ENCODE data around the gene DDX3X. TPM values are rescaled to one million over a fixed set of nuclear protein-coding genes. Genes with fewer than 3 reads are reported as not detected.

Gene DDX3X
- total RNA-seq, 1 experiment from 2014 or later, result 338 TPM

GRCh38 chrX:41386222-41386990 is 52.4 kb downstream of the DDX3X start:
- no CpG with 5 or more reads among the region's 8 CpGs for WGBS (ENCODE audit: extremely low coverage, insufficient read length, low lambda C conversion rate)
- Histone ChIP-seq H2AFZ (ENCODE audit: low read length) (no peak overlapping the region), H3K79me1 (ENCODE audit: insufficient read depth, low read depth, low read length, poor library complexity, severe bottlenecking) (no peaks in the 10 kb centered on the region), H3K56ac (ENCODE audit: insufficient read length, low read depth, low read length) (no peak overlapping the region), H3K14ac (ENCODE audit: insufficient read depth, low read length) (no peak overlapping the region), H2BK120ac (ENCODE audit: low read depth, low read length, poor library complexity, severe bottlenecking) (no peak overlapping the region), H3K18ac (ENCODE audit: insufficient read length, low read depth, low read length) (no peak overlapping the region), H3K4me1 (ENCODE audit: insufficient read depth, low read length) (peaks cover 14% of the 10 kb centered on the region; the same call in 1 of the 2 replicates), H3K27ac (ENCODE audit: insufficient read length, low read depth, low read length) (peak overlapping the region; percentile 92), H3K9ac (ENCODE audit: extremely low read depth, insufficient read length, low read length) (no peak overlapping the region), H3K4ac (ENCODE audit: low read depth, low read length) (no peak overlapping the region), H3K27me3 (ENCODE audit: insufficient read depth, low read length) (no peaks in the 10 kb centered on the region), H4K91ac (ENCODE audit: insufficient read length, low read depth, low read length) (no peak overlapping the region), H3K23me2 (ENCODE audit: insufficient read length, low read depth, low read length, poor library complexity, severe bottlenecking) (no peaks in the 10 kb centered on the region), H2AK5ac (ENCODE audit: insufficient read length, low read length) (no peak overlapping the region), H4K5ac (ENCODE audit: insufficient read length, low read depth, low read length) (no peak overlapping the region), H4K20me1 (ENCODE audit: control insufficient read depth, insufficient read depth, insufficient read length) (no peaks in the 10 kb centered on the region), H2BK12ac (ENCODE audit: insufficient read length, low read depth, low read length) (peak overlapping the region; percentile 95), H2BK15ac (ENCODE audit: low read depth, low read length) (no peak overlapping the region), H3K23ac (ENCODE audit: insufficient read length, low read depth, low read length) (no peak overlapping the region), H4K8ac (replicated peaks; ENCODE audit: insufficient read length, low read depth, low read length) (no peak overlapping the region), H2BK20ac (ENCODE audit: low read depth, low read length, poor library complexity, severe bottlenecking) (no peak overlapping the region), H3K79me2 (ENCODE audit: insufficient read depth, low read length) (no peaks in the 10 kb centered on the region), H3K9me3 (ENCODE audit: control insufficient read depth, low read depth, low read length) (no peaks in the 10 kb centered on the region), H3T11ph (ENCODE audit: low read length) (peak overlapping the region; percentile 19), H3K4me2 (ENCODE audit: insufficient read depth, insufficient read length, low read length) (no peak overlapping the region), H2BK5ac (ENCODE audit: insufficient read length, low read length) (peak overlapping the region; percentile 72)
- DNase-seq, result no peak
- TF ChIP-seq CTCF (conservative IDR thresholded peaks at IDR 0.05), result no peak
- Mint-ChIP-seq H3K4me1 (peaks cover 29 to 35% of the 10 kb centered on the region in 2 experiments), H3K27me3 (ENCODE audit: low read depth) (0 out of 2 replicates have a peak, but pooled peaks cover under 1% of the 10 kb centered on the region), H3K9me3 (peaks cover 62 to 63% of the 10 kb centered on the region in 2 experiments), H3K36me3 (ENCODE audit: insufficient read depth in 1 of 3, low read depth in 3 of 3) (peaks cover 0 to 8% (median 7%) of the 10 kb centered on the region in 3 experiments; a peak in 5 of 7 replicates), H3K4me3 (no peak overlapping the region), H3K27ac (peak overlapping the region; percentile 52 to 75 (median 70); a peak in 5 of 7 replicates)
